ELF-1 (cell line): ENCODE data around the gene HUNK.

ENCODE experiments used
- DNase-seq: peaks from one replicate; pipeline ENCODE4 v3.0.0-alpha.2; 2016; ENCODE audit warnings: low read depth, low spot score

HUNK gene

GRCh38 chr21:31952828-31953227 lies 80.0 kb downstream of the HUNK start:
- DNase-seq: no peak

GRCh38 chr21:31957631-31958030 lies 84.8 kb downstream of the HUNK start:
- DNase-seq: no peak

GRCh38 chr21:31959881-31960280 lies 87.1 kb downstream of the HUNK start:
- no peak for DNase-seq

- no peak for DNase-seq
Observed at GRCh38 chr21:31961027-31961426, 88.2 kb downstream of the HUNK start.

- DNase-seq: no peak
Observed at GRCh38 chr21:31961704-31962103, 88.9 kb downstream of the HUNK start.

- no peak for DNase-seq
Observed at GRCh38 chr21:31964692-31965091, 91.9 kb downstream of the HUNK start.

GRCh38 chr21:31967334-31967733 lies 94.5 kb downstream of the HUNK start:
- DNase-seq: no peak

- DNase-seq: no peak
Observed at GRCh38 chr21:31972622-31973021, 99.8 kb downstream of the HUNK start.

- no peak for DNase-seq
Observed at GRCh38 chr21:31973402-31973944, 100.7 kb downstream of the HUNK start.

- peak; percentile 67 for DNase-seq
Observed at GRCh38 chr21:31974454-31974985, 101.7 kb downstream of the HUNK start.

- DNase-seq: no peak
Observed at GRCh38 chr21:31975491-31975890, 102.7 kb downstream of the HUNK start.

- DNase-seq: no peak
Observed at GRCh38 chr21:31977816-31978215, 105.0 kb downstream of the HUNK start.

- no peak for DNase-seq
Observed at GRCh38 chr21:31983120-31983519, 110.3 kb downstream of the HUNK start.

- DNase-seq: no peak
Observed at GRCh38 chr21:31983554-31983953, 110.7 kb downstream of the HUNK start.

- DNase-seq: no peak
Observed at GRCh38 chr21:31985398-31985797, 112.6 kb downstream of the HUNK start.

- DNase-seq: no peak
Observed at GRCh38 chr21:31986035-31986856, 113.4 kb downstream of the HUNK start.

GRCh38 chr21:31987696-31988095 lies 114.9 kb downstream of the HUNK start:
- peak; percentile 33 for DNase-seq

GRCh38 chr21:31988492-31989290 lies 115.9 kb downstream of the HUNK start:
- no peak for DNase-seq

- DNase-seq: peak; percentile 12
Observed at GRCh38 chr21:31991356-31992331, 118.8 kb downstream of the HUNK start.

GRCh38 chr21:31992391-31992790 lies 119.6 kb downstream of the HUNK start:
- no peak for DNase-seq
